Breast epithelium (tissue), 3 donors: ENCODE measurements around the gene CARF.

ENCODE experiments used
- POLR2A ChIP-seq: fragments of 450-650 bp; IDR thresholded peaks from one replicate; pipeline ENCODE4 v1.6.1; 2016; ENCODE audit warnings: antibody characterized with exemption, mild to moderate bottlenecking, moderate library complexity
- POLR2AphosphoS5 ChIP-seq, 3 donors: sonication (generic); formaldehyde crosslinking; IDR thresholded peaks; one replicate each; pipeline ENCODE4 v1.6.1; 2017; ENCODE audit warnings: antibody characterized with exemption in 3 of 3
- TF ChIP-seq, protein P1 (sequence below), 3 donors: fragments of 450-650 bp; IDR thresholded peaks; one replicate each; pipeline ENCODE4 v1.5.1; 2016 to 2017; ENCODE audit warnings: antibody characterized with exemption in 3 of 3, mild to moderate bottlenecking in 3 of 3, moderate library complexity in 3 of 3

- TF ChIP-seq, protein P1, sequence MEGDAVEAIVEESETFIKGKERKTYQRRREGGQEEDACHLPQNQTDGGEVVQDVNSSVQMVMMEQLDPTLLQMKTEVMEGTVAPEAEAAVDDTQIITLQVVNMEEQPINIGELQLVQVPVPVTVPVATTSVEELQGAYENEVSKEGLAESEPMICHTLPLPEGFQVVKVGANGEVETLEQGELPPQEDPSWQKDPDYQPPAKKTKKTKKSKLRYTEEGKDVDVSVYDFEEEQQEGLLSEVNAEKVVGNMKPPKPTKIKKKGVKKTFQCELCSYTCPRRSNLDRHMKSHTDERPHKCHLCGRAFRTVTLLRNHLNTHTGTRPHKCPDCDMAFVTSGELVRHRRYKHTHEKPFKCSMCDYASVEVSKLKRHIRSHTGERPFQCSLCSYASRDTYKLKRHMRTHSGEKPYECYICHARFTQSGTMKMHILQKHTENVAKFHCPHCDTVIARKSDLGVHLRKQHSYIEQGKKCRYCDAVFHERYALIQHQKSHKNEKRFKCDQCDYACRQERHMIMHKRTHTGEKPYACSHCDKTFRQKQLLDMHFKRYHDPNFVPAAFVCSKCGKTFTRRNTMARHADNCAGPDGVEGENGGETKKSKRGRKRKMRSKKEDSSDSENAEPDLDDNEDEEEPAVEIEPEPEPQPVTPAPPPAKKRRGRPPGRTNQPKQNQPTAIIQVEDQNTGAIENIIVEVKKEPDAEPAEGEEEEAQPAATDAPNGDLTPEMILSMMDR (IDR thresholded peaks at IDR 0.05) = no peak
- TF ChIP-seq POLR2AphosphoS5 (IDR thresholded peaks at IDR 0.05) = peak; percentile 81 to 82 (median 82)
- TF ChIP-seq POLR2A = peak; percentile 17
These were observed 102.6 kb downstream of the CARF start, which contains the start of gene NBEAL1 for GRCh38 chr2:203014456-203015199.
